GM12878 (cell line): Measurements from ENCODE around the gene ITGA4. TPM values are rescaled to one million over a fixed set of nuclear protein-coding genes. Genes with fewer than 3 reads are reported as not detected.

ENCODE experiments used
- ATAC-seq: fragments of 200-7000 bp; cut with Tn5 transposase; 3 replicates; pipeline ENCODE4 v1.9.1; 2020; ENCODE audit warnings: mild to moderate bottlenecking, moderate library complexity
- BruUV-seq: library from RNA; stranded (reverse); fragments of 400-500 nt; replicated peaks from 2 replicates; lab custom pipeline; 2021; lab: Mats Ljungman, UMichigan
- CTCF ChIA-PET: fragments of 300-600 bp; sonication (Branson Sonifier 250); formaldehyde crosslinking; extraction: SDS; loops from one replicate; lab custom pipeline; 2021; ENCODE audit warnings: inconsistent platforms; lab: Yijun Ruan, JAX
- POLR2A ChIA-PET: fragments of 350-600 bp; formaldehyde crosslinking; extraction: SDS; loops from one replicate; lab custom pipeline; 2021; ENCODE audit warnings: inconsistent platforms; lab: Charles Lee
- RAD21 ChIA-PET: fragments of 300-600 bp; sonication (Branson Sonifier 250); formaldehyde crosslinking; loops from one replicate; lab custom pipeline; 2023; ENCODE audit warnings: antibody characterized with exemption; ENCODE audit not compliant: unreplicated experiment; lab: Charles Lee
- SMC1A ChIA-PET: fragments of 300-600 bp; sonication (Branson Sonifier 250); formaldehyde crosslinking; loops from one replicate; lab custom pipeline; 2023; ENCODE audit not compliant: unreplicated experiment, uncharacterized antibody; lab: Charles Lee
- DNase-seq: peaks from one replicate; pipeline ENCODE4 v3.0.0-alpha.2; 2011; ENCODE audit warnings: low read depth, low spot score
- FAIRE-seq: peaks from 3 replicates; lab custom pipeline; 2011; peaks lifted over from hg19 to GRCh38; lab: Jason Lieb, UNC
- H2AFZ ChIP-seq: 2 replicates; pipeline ENCODE4 v1.6.0; 2011; ENCODE audit warnings: low read depth, low read length, control low read depth; ENCODE audit not compliant: control insufficient read depth
- H3K27ac ChIP-seq: 2 replicates; pipeline ENCODE4 v1.5.1; 2011; ENCODE audit warnings: control low read depth; ENCODE audit not compliant: control insufficient read depth, insufficient read depth
- H3K27me3 ChIP-seq, 2 experiments: replicated peaks in 1 of 2; 2 replicates each; pipeline versions ENCODE4 v1.6.0 to v1.6.1; 2011; ENCODE audit warnings: low read length in 1 of 2; ENCODE audit not compliant: control insufficient read depth in 2 of 2, insufficient read depth in 2 of 2
- H3K36me3 ChIP-seq, 2 experiments: 2 replicates each; pipeline ENCODE4 v1.5.1; 2011; ENCODE audit warnings: low read length in 1 of 2; ENCODE audit not compliant: control insufficient read depth in 2 of 2, insufficient read depth in 2 of 2
- H3K4me1 ChIP-seq: 2 replicates; pipeline ENCODE4 v1.6.1; 2011; ENCODE audit warnings: mild to moderate bottlenecking, low read length, moderate library complexity, mixed read lengths; ENCODE audit not compliant: control insufficient read depth, insufficient read depth
- H3K4me2 ChIP-seq: 2 replicates; pipeline ENCODE4 v1.6.0; 2011; ENCODE audit warnings: control low read depth; ENCODE audit not compliant: control insufficient read depth, insufficient read depth
- H3K4me3 ChIP-seq: fragments of 200-600 bp; sonication (generic); 2 replicates; pipeline ENCODE4 v1.5.1; 2016
- H3K79me2 ChIP-seq: 2 replicates; pipeline ENCODE4 v1.6.0; 2011; ENCODE audit warnings: low read length; ENCODE audit not compliant: control insufficient read depth, insufficient read depth
- H3K9ac ChIP-seq: 2 replicates; pipeline ENCODE4 v1.8.0; 2011; ENCODE audit warnings: low read length, control low read depth, mixed read lengths; ENCODE audit not compliant: control insufficient read depth, insufficient read depth
- H3K9me3 ChIP-seq: replicated peaks from 3 replicates; pipeline ENCODE4 v1.5.1; 2011; ENCODE audit warnings: mild to moderate bottlenecking, low read length; ENCODE audit not compliant: control insufficient read depth, insufficient read depth
- H4K20me1 ChIP-seq: 2 replicates; pipeline ENCODE4 v1.6.0; 2011; ENCODE audit not compliant: control insufficient read depth, insufficient read depth
- ATF7 ChIP-seq: fragments of 450-650 bp; IDR thresholded peaks from 2 replicates; pipeline ENCODE4 v1.6.1; 2016; ENCODE audit warnings: low read depth, mild to moderate bottlenecking
- BACH1 ChIP-seq: fragments of 450-650 bp; IDR thresholded peaks from 2 replicates; pipeline ENCODE4 v1.6.1; 2017; ENCODE audit warnings: mild to moderate bottlenecking, borderline replicate concordance
- ESRRA ChIP-seq: IDR thresholded peaks from 2 replicates; pipeline ENCODE4 v1.6.1; 2012; ENCODE audit warnings: mild to moderate bottlenecking, low read length, improper control_type of control experiment
- PKNOX1 ChIP-seq: fragments of 450-650 bp; IDR thresholded peaks from 2 replicates; pipeline ENCODE4 v1.6.1; 2016; ENCODE audit warnings: mild to moderate bottlenecking
- REST ChIP-seq: IDR thresholded peaks from 2 replicates; pipeline ENCODE4 v1.6.1; 2012; ENCODE audit warnings: mild to moderate bottlenecking, low read depth, low read length
- SPI1 ChIP-seq: IDR thresholded peaks from 2 replicates; pipeline ENCODE4 v1.6.1; 2011; ENCODE audit warnings: low read depth, mild to moderate bottlenecking, low read length, moderate library complexity, borderline replicate concordance; ENCODE audit not compliant: insufficient read depth
- WGBS: methylation state at CpG from one replicate; pipeline ENCODE4 v1.1.6; 2016; ENCODE audit warnings: low lambda C conversion rate; ENCODE audit not compliant: insufficient replicate concordance, insufficient coverage; ENCODE audit errors: missing lambda C conversion rate; 5-methylcytosine and 5-hydroxymethylcytosine counted together
- in situ Hi-C: fragments of 300-500 bp; cut with MboI; formaldehyde crosslinking; loops from 9 replicates; pipeline ENCODE4 v1.14.3; 2018; ENCODE audit warnings: mixed read lengths
- intact Hi-C: fragments of 100-400 bp; cut with micrococcal nuclease; formaldehyde crosslinking; loops from one replicate; pipeline ENCODE4 v1.14.2; 2022; ENCODE audit not compliant: unreplicated experiment
- polyA plus RNA-seq, 11 experiments: library from polyadenylated mRNA; depleted of rRNA in 4 of 11; unstranded in 6 of 11; stranded (reverse) in 5 of 11; fragments of >200 nt; fragmentation: Nextera tagmentation in 4 of 11; fragmentation: Illumina TruSeq in 1 of 11; extraction: Ambion mirVana in 4 of 11; extraction: Trizol in 1 of 11; gene quantifications; 1 replicate in 1 of 11; 2 replicates in 10 of 11; pipeline versions ENCODE4 v1.2.1 to v1.2.3, GENCODE V29; 2011 to 2016; ENCODE audit warnings: inconsistent platforms in 2 of 11, missing spikeins in 2 of 11, low read depth in 1 of 11
- total RNA-seq, 4 experiments: library from RNA; depleted of rRNA in 3 of 4; stranded (reverse); fragments of >200 nt in 3 of 4; fragmentation: Illumina TruSeq in 1 of 4; extraction: Trizol in 1 of 4; gene quantifications; 2 replicates each; pipeline versions ENCODE4 v1.2.1 to v1.2.3, GENCODE V29; 2013 to 2021

ITGA4 gene
- total and polyA plus RNA-seq, 10 of the 15 experiments (the other 5 are each of a cell fraction or from before 2014, with no cell fraction given): 12.4 to 87.9 (median 63.5) TPM

DNA sequence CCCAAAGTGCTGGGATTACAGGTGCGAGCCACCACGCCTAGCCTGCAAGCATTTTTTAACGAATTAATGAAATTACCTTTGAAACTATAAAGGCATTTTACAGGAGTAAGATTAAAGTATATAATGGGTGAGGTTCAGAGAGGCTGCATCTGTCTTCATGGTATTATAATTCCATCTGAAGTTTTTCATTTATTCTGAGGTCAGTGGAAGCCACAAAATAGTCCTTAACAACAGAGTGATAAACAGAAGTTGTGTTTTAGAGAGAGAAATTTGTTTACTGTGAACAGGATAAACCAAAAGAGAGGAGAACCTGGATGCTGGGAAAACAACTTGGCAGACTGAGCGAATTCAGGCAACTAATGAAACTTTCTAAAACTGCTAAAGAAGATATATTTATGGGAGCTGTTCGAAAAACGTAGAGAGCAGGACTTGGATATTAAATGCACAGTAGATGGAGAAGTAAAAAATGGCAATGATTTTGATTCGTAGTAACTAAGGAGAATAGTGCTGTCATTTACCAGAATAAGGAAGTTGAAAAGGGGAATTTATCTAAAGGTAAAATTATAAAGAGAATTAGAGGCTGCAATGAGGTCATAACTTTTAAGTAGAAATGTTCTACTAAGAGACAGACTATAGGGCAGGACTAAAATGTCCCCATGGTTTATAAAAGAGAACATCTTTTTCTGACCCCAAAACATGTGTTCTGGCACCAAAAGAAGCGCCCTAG, 37.9 kb upstream of the ITGA4 start:
- no TSS peak for BruUV-seq
- FAIRE-seq: no peak
- H3K27ac ChIP-seq: no peak overlapping the region
- H3K79me2 ChIP-seq: no peaks in the 10 kb centered on the region
- TF ChIP-seq REST (no peak), ESRRA (no peak), BACH1 (no peak), ATF7 (peak; percentile 50; the same call in 1 of the 2 replicates), SPI1 (no peak), PKNOX1 (no peak)
- no peak overlapping the region for H3K4me3 ChIP-seq
- no peaks in the 10 kb centered on the region for H3K36me3 ChIP-seq
- peaks cover 2% of the 10 kb centered on the region; the same call in 1 of the 3 replicates for H3K9me3 ChIP-seq
- ATAC-seq: no peak; the same call in 1 of the 3 replicates
- H4K20me1 ChIP-seq: no peaks in the 10 kb centered on the region
- CTCF ChIA-PET: interaction anchor here (0.7 kb wide), 1 partner anchor 9 kb away, joined by 3 read pairs; no protein-coding TSS in a partner anchor
- intact Hi-C loops (no loop called here), in situ Hi-C loops (no loop called here)
- WGBS: 60% methylated on average over 8 of the region's 8 CpGs
- H3K27me3 ChIP-seq: no peaks in the 10 kb centered on the region
- peaks cover 10% of the 10 kb centered on the region for H3K4me1 ChIP-seq
- H3K4me2 ChIP-seq: no peak overlapping the region
- no peak overlapping the region for H3K9ac ChIP-seq
- SMC1A ChIA-PET: interaction anchor here (1.0 kb wide), 1 partner anchor 37 kb away, joined by 3 read pairs; no protein-coding TSS in a partner anchor
- H2AFZ ChIP-seq: peak overlapping the region; percentile 46
- RAD21 ChIA-PET: no interaction called here
- POLR2A ChIA-PET: interaction anchor here (1.1 kb wide), 1 partner anchor 53 kb away, joined by 3 read pairs; no protein-coding TSS in a partner anchor
- DNase-seq: no peak
